Adipose tissue (tissue), 3 donors: ENCODE results near the gene CDK5RAP1. TPM values are rescaled to one million over a fixed set of nuclear protein-coding genes. Genes with fewer than 3 reads are reported as not detected.

Source experiments
- H3K27ac ChIP-seq: one replicate; pipeline ENCODE4 v1.5.1; 2013; ENCODE audit warnings: low read depth, low read length
- whole genome bisulfite sequencing, 3 donors: extraction: QIAGEN DNeasy Blood & Tissue Kit; methylation state at CpG; one replicate each; pipeline ENCODE4 v1.1.7; 2013; 5-methylcytosine and 5-hydroxymethylcytosine counted together
- polyA plus RNA-seq, 3 donors: library from polyadenylated mRNA; stranded (reverse); fragments of 200-250 nt; gene quantifications; one replicate each; pipeline ENCODE4 v1.2.3, GENCODE V29; 2013
- donor health status: healthy with polysubstance abuse.
- donor health status: Bipolar disorder and iron deficiency.
- donor health status: healthy.

Gene CDK5RAP1
- polyA plus RNA-seq, 3 donors, result 10.9 to 21.3 (median 20.7) TPM

- WGBS, 3 donors, result 69 to 74% (median 70%) methylated on average over 5 of the region's 5 CpGs
- H3K27ac ChIP-seq, result no peak overlapping the region
Observed at GRCh38 chr20:33316343-33316742, 85.0 kb downstream of the CDK5RAP1 start.

GRCh38 chr20:33313686-33314314 is 87.5 kb downstream of the CDK5RAP1 start:
- 60 to 87% (median 83%) methylated on average over 7 of the region's 7 CpGs for WGBS, 3 donors
- no peak overlapping the region for H3K27ac ChIP-seq

GRCh38 chr20:33312583-33312982 is 88.7 kb downstream of the CDK5RAP1 start:
- H3K27ac ChIP-seq, result no peak overlapping the region
- 87 to 92% (median 89%) methylated on average over 11 of the region's 11 CpGs for WGBS, 3 donors

- 53 to 68% (median 62%) methylated on average over 4 of the region's 4 CpGs for WGBS, 3 donors
Observed at GRCh38 chr20:33311996-33312395, 89.3 kb downstream of the CDK5RAP1 start.

GRCh38 chr20:33311011-33311410 is 90.3 kb downstream of the CDK5RAP1 start:
- WGBS, 3 donors, result 74 to 90% (median 84%) methylated on average over 8 of the region's 8 CpGs
- H3K27ac ChIP-seq, result no peak overlapping the region

More at GRCh38 chr20:33311996-33312395, 89.3 kb downstream of the CDK5RAP1 start:
- H3K27ac ChIP-seq, result no peak overlapping the region

- no peak overlapping the region for H3K27ac ChIP-seq
- WGBS, 3 donors, result 60 to 74% (median 69%) methylated on average over 6 of the region's 6 CpGs
Observed at GRCh38 chr20:33310327-33310899, 90.9 kb downstream of the CDK5RAP1 start.

- WGBS, 3 donors, result 29 to 45% (median 33%) methylated on average over 2 of the region's 2 CpGs
Observed at GRCh38 chr20:33309631-33310030, 91.7 kb downstream of the CDK5RAP1 start.

More at GRCh38 chr20:33309631-33310030, 91.7 kb downstream of the CDK5RAP1 start:
- H3K27ac ChIP-seq, result no peak overlapping the region

Other genes starting within 250 kb of the CDK5RAP1 start
- gene BPIFA2, start 233.4 kb downstream of the CDK5RAP1 start, polyA plus RNA-seq, result not detected
- gene BPIFA3, start 184.2 kb downstream of the CDK5RAP1 start, polyA plus RNA-seq, result not detected
- gene BPIFA1, start 165.5 kb downstream of the CDK5RAP1 start, polyA plus RNA-seq, result not detected
- gene BPIFB1, start 118.3 kb downstream of the CDK5RAP1 start, polyA plus RNA-seq, result under 1 TPM; 0.22 to 0.60 (median 0.39) TPM
- gene SNTA1, start 42.2 kb upstream of the CDK5RAP1 start, polyA plus RNA-seq, result 10 to 100 TPM in 2 of 3 donors, 1 to 10 TPM in 1; 8.1 to 47.4 (median 34.3) TPM
- gene CBFA2T2, start 88.6 kb upstream of the CDK5RAP1 start, polyA plus RNA-seq, result 1 to 10 TPM; 4.1 to 5.8 (median 4.3) TPM